Vagina (tissue), 2 donors: ENCODE measurements around the gene S1PR5. TPM values are rescaled to one million over a fixed set of nuclear protein-coding genes. Genes with fewer than 3 reads are reported as not detected.

ENCODE experiments used
- DNase-seq, 2 donors: peaks; one replicate each; pipeline ENCODE4 v3.0.0-alpha.2; 2017; ENCODE audit errors: extremely low spot score in 2 of 2
- H3K27ac ChIP-seq: fragments of 200-600 bp; sonication (generic); one replicate; pipeline ENCODE4 v1.5.1; 2019
- H3K27me3 ChIP-seq: fragments of 200-600 bp; sonication (generic); one replicate; pipeline ENCODE4 v1.5.1; 2019
- H3K36me3 ChIP-seq, 2 donors: fragments of 200-600 bp; sonication (generic); one replicate each; pipeline ENCODE4 v1.5.1; 2017 to 2019
- H3K4me1 ChIP-seq: fragments of 200-600 bp; sonication (generic); one replicate; pipeline ENCODE4 v1.5.1; 2019
- H3K4me3 ChIP-seq, 2 donors: fragments of 200-600 bp; sonication (generic); 1 replicate in 1 of 2; 2 replicates in 1 of 2; pipeline ENCODE4 v1.5.1; 2016 to 2019
- H3K9me3 ChIP-seq: fragments of 200-600 bp; sonication (generic); one replicate; pipeline ENCODE4 v1.5.1; 2019
- POLR2A ChIP-seq, 2 donors: fragments of 450-650 bp; IDR thresholded peaks; one replicate each; pipeline ENCODE4 v1.6.1; 2017; ENCODE audit warnings: antibody characterized with exemption in 2 of 2, mild to moderate bottlenecking in 2 of 2, moderate library complexity in 2 of 2
- POLR2AphosphoS5 ChIP-seq, 2 donors: sonication (generic); formaldehyde crosslinking; IDR thresholded peaks; one replicate each; pipeline ENCODE4 v1.9.0; 2017; ENCODE audit warnings: antibody characterized with exemption in 2 of 2, mild to moderate bottlenecking in 2 of 2, low read depth in 1 of 2; ENCODE audit not compliant: insufficient read depth in 1 of 2
- intact Hi-C: fragments of 100-400 bp; cut with DNase I; formaldehyde crosslinking; loops from one replicate; pipeline ENCODE4 v1.15.1; 2023
- total RNA-seq: library from RNA; depleted of rRNA; stranded (reverse); fragments of >200 nt; gene quantifications from one replicate; pipeline ENCODE4 v1.2.3, GENCODE V29; 2016
- TF ChIP-seq, protein P1 (sequence below), 3 experiments: fragments of 450-650 bp in 2 of 3; fragments of 200-600 bp in 1 of 3; sonication (generic) in 1 of 3; IDR thresholded peaks; one replicate each; pipeline ENCODE4 v1.5.1; 2017 to 2019; ENCODE audit warnings: antibody characterized with exemption in 3 of 3, mild to moderate bottlenecking in 2 of 3, moderate library complexity in 2 of 3

S1PR5 gene
- total RNA-seq, 1 donor from 2014 or later: 36.6 TPM

DNA sequence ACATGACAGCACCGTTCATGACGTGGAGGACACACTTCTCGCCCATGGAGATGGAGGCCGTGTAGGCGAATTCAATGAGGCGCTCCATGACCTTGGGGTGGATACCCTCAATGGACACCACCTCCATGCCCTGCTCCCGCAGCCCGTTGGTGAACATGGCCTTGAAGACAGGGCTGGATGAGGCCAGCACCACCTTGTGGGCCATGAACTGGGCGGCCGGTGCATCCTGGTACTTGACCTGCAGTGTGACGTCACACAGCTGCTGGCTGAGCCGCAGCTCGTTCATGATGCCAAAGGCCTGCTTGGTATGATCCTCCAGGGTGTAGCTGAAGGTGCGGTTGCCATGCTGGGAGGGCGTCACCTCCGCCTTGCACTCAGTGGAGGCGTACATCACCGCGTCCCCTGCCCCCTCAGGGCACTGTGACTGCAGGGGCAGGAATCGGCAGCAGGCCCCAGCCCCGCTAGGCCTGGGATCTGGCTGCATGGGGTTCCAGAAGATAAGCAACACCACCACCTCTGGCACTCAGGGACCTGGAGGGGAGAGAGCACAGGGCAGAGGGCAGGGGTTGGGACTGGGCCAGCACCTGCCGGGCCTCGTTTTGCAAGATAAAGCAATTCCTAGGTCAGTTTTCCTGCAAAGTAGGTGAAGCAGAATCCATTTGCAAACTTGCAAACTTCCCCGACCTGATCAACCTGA, 17.5 kb downstream of the S1PR5 start:
- no peaks in the 10 kb centered on the region for H3K27me3 ChIP-seq
- peaks cover 0 to 30% of the 10 kb centered on the region in 2 donors for H3K36me3 ChIP-seq
- H3K4me3 ChIP-seq: no peak overlapping the region
- DNase-seq: peak in 1 of 2 donors; percentile 69
- peak overlapping the region; percentile 94 for H3K27ac ChIP-seq
- no peaks in the 10 kb centered on the region for H3K9me3 ChIP-seq
- H3K4me1 ChIP-seq: peaks cover 48% of the 10 kb centered on the region
- intact Hi-C loops: no loop called here
- TF ChIP-seq POLR2AphosphoS5 (IDR thresholded peaks at IDR 0.05; ENCODE audit: insufficient read depth in 1 of 2, low read depth in 1 of 2): no peak
- no peak for TF ChIP-seq POLR2A (IDR thresholded peaks at IDR 0.05)
- TF ChIP-seq, protein P1, sequence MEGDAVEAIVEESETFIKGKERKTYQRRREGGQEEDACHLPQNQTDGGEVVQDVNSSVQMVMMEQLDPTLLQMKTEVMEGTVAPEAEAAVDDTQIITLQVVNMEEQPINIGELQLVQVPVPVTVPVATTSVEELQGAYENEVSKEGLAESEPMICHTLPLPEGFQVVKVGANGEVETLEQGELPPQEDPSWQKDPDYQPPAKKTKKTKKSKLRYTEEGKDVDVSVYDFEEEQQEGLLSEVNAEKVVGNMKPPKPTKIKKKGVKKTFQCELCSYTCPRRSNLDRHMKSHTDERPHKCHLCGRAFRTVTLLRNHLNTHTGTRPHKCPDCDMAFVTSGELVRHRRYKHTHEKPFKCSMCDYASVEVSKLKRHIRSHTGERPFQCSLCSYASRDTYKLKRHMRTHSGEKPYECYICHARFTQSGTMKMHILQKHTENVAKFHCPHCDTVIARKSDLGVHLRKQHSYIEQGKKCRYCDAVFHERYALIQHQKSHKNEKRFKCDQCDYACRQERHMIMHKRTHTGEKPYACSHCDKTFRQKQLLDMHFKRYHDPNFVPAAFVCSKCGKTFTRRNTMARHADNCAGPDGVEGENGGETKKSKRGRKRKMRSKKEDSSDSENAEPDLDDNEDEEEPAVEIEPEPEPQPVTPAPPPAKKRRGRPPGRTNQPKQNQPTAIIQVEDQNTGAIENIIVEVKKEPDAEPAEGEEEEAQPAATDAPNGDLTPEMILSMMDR (IDR thresholded peaks at IDR 0.05): no peak

DNA sequence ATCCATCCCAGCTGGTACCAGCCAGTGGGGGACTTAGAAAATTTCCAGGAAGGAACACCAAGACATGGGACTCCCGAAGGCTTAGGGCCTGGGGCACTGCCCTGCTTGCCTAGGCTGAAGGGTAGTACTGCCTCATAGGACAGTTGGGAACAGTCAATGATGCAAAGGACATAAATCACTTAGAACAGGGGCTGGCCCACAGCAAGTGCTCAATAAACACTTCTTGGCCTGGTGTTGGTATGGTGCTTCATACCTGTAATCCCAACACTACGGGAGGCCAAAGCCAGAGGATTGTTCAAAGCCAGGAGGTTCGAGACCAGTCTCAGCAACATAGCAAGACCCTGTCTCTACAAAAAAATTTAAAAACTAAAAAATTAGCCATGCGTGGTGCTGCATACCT, 19.9 kb downstream of the S1PR5 start:
- H3K36me3 ChIP-seq: peaks cover 0 to 41% of the 10 kb centered on the region in 2 donors
- H3K4me3 ChIP-seq: no peak overlapping the region
- no peaks in the 10 kb centered on the region for H3K9me3 ChIP-seq
- H3K27me3 ChIP-seq: no peaks in the 10 kb centered on the region
- peak overlapping the region; percentile 94 for H3K27ac ChIP-seq
- DNase-seq: no peak
- no peak for TF ChIP-seq POLR2AphosphoS5 (IDR thresholded peaks at IDR 0.05; ENCODE audit: insufficient read depth in 1 of 2, low read depth in 1 of 2)
- no peak for TF ChIP-seq POLR2A (IDR thresholded peaks at IDR 0.05)
- TF ChIP-seq, protein P1 (IDR thresholded peaks at IDR 0.05): no peak
- peaks cover 48% of the 10 kb centered on the region for H3K4me1 ChIP-seq
- intact Hi-C loops: no loop called here

DNA sequence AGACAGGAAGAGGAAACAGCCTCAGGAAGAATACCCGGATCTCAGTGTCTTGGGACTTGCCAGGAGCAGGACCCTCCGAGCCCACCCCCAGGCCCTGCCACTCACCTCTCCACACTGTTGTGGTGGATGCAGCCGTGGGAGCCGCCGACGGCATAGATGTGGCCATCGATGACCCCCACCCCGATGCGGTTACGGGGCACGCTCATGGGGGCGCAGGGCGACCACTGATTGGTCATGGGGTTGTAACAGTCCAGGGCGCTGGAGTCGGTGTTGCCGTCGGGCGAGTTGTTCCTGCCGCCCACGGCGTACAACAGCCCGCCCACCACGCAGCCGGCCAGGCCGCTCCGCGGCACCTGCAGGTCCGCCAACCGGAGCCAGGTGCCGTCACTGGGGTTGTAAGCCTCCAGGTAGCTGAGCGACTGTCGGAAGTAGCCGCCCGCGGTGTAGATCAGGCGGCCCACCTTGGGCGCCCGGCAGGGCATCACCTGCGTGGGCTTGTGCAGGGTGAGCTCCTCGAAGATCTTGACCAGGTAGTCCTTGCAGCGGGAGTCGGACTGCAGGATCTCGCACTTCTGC, 25.7 kb downstream of the S1PR5 start:
- TF ChIP-seq, protein P1 (IDR thresholded peaks at IDR 0.05): no peak
- TF ChIP-seq POLR2AphosphoS5 (IDR thresholded peaks at IDR 0.05; ENCODE audit: insufficient read depth in 1 of 2, low read depth in 1 of 2) (no peak), POLR2A (IDR thresholded peaks at IDR 0.05) (no peak)
- H3K27me3 ChIP-seq: no peaks in the 10 kb centered on the region
- H3K9me3 ChIP-seq: no peaks in the 10 kb centered on the region
- intact Hi-C loops: no loop called here
- no peak overlapping the region for H3K4me3 ChIP-seq
- H3K36me3 ChIP-seq: peaks cover 0 to 79% of the 10 kb centered on the region in 2 donors
- DNase-seq: no peak
- H3K4me1 ChIP-seq: no peaks in the 10 kb centered on the region
- no peak overlapping the region for H3K27ac ChIP-seq

DNA sequence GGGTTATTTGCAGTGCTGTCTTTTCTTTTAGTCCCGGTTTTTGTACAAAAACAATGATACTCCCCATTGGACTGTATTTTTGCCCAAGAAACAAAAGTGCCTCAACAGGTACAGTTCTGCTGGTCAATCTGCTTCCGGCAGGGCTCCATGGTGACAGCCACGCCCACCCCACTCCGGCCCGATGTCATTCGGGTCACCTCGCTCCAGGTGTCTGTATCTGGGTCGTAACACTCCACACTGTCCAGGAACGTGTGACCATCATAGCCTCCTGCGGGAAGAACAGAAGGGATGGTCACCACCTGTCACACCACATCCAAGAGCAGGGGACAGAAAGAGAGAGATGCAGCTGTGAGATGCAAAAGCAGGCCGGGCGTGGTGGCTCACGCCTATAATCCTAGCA, 30.7 kb downstream of the S1PR5 start:
- no peaks in the 10 kb centered on the region for H3K9me3 ChIP-seq
- H3K27ac ChIP-seq: no peak overlapping the region
- H3K4me1 ChIP-seq: no peaks in the 10 kb centered on the region
- no peak for TF ChIP-seq POLR2AphosphoS5 (IDR thresholded peaks at IDR 0.05; ENCODE audit: insufficient read depth in 1 of 2, low read depth in 1 of 2)
- TF ChIP-seq, protein P1 (IDR thresholded peaks at IDR 0.05): no peak
- intact Hi-C loops: no loop called here
- H3K36me3 ChIP-seq: peaks cover 0 to 60% of the 10 kb centered on the region in 2 donors
- H3K4me3 ChIP-seq: no peak overlapping the region
- DNase-seq: no peak
- H3K27me3 ChIP-seq: no peaks in the 10 kb centered on the region

DNA sequence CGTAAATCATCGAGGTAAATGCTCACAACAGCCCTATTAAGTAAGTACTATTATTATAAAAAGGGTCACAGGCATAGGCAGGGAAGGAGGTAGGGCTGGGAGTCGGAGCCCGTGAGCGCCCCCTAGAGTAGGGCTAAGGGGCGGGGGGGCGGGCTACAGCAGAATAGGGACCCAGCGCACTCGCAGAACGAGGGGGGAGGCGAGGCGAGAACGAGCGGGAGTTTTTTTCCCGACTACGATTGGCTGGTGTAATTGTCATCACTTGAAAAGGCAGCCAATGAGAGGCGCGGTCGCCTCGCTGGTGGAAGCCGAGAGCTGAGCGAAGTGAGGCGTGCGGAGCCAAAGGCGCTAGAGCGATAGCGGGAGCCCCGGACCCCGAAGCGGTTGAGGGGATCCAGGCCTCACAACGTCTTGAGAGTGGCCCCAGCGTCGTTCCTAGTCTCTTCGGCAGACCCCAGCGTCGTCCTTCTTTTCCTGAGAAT, 38.3 kb downstream of the S1PR5 start:
- H3K4me1 ChIP-seq: peaks cover 15% of the 10 kb centered on the region
- intact Hi-C loops: no loop called here
- TF ChIP-seq, protein P1 (IDR thresholded peaks at IDR 0.05): peak in 2 of 3 experiments; percentile 45 to 74
- TF ChIP-seq POLR2AphosphoS5 (IDR thresholded peaks at IDR 0.05; ENCODE audit: insufficient read depth in 1 of 2, low read depth in 1 of 2) (peak; percentile 69 to 84), POLR2A (IDR thresholded peaks at IDR 0.05) (no peak)
- H3K9me3 ChIP-seq: no peaks in the 10 kb centered on the region
- H3K36me3 ChIP-seq: no peaks in the 10 kb centered on the region
- H3K4me3 ChIP-seq: peak overlapping the region; percentile 49 to 54
- H3K27ac ChIP-seq: peak overlapping the region; percentile 56
- H3K27me3 ChIP-seq: no peaks in the 10 kb centered on the region
- peak in 1 of 2 donors; percentile 94 for DNase-seq
